ENCODE measurements around the gene BANP. TPM values are rescaled to one million over a fixed set of nuclear protein-coding genes. Genes with fewer than 3 reads are reported as not detected.
"Not testable (repeated sequence)": the region's sequence is repeated elsewhere in the genome, so short reads cannot be mapped to it uniquely, and the experiment has no call there.

The BANP gene
- total and polyA plus RNA-seq, 12 donors = 10.4 to 29.8 (median 21.7) TPM

- no peaks in the 10 kb centered on the region for H3K27me3 ChIP-seq
- TF ChIP-seq POLR2A (IDR thresholded peaks at IDR 0.05) = no peak
- TF ChIP-seq CTCF (IDR thresholded peaks at IDR 0.05) = no peak
- intact Hi-C loops (cut with DNase I) = no loop called here
- H3K27ac ChIP-seq = no peak overlapping the region
- DNase-seq = peak in 2 of 7 donors; percentile 6 to 31
- H3K4me3 ChIP-seq = no peak overlapping the region
- 96 to 98% (median 97%) methylated on average over 16 to 17 of the region's 17 CpGs for WGBS, 4 donors
- H3K36me3 ChIP-seq (replicated peaks in 1 of 2) = no peaks in the 10 kb centered on the region
- no peaks in the 10 kb centered on the region for H3K4me1 ChIP-seq (replicated peaks in 1 of 2)
- H3K9me3 ChIP-seq (replicated peaks in 1 of 3) = no peaks in the 10 kb centered on the region
These were observed 42.7 kb downstream of the BANP start for GRCh38 chr16:87993901-87994300.

GRCh38 chr16:87995644-87996043 is 44.4 kb downstream of the BANP start:
- TF ChIP-seq CTCF (IDR thresholded peaks at IDR 0.05) = no peak
- TF ChIP-seq POLR2A (IDR thresholded peaks at IDR 0.05) = no peak
- H3K27ac ChIP-seq = no peak overlapping the region
- no peaks in the 10 kb centered on the region for H3K4me1 ChIP-seq (replicated peaks in 1 of 2)
- H3K4me3 ChIP-seq = no peak overlapping the region
- 91 to 95% (median 94%) methylated on average over 16 to 17 of the region's 17 CpGs for WGBS, 4 donors
- H3K27me3 ChIP-seq = no peaks in the 10 kb centered on the region
- intact Hi-C loops (cut with DNase I) = no loop called here
- DNase-seq = peak in 2 of 7 donors; percentile 16 to 29
- no peaks in the 10 kb centered on the region for H3K9me3 ChIP-seq (replicated peaks in 1 of 3)
- no peaks in the 10 kb centered on the region for H3K36me3 ChIP-seq (replicated peaks in 1 of 2)

GRCh38 chr16:87996962-87997880 is 46.0 kb downstream of the BANP start:
- peak in 2 of 7 donors; percentile 7 to 18 for DNase-seq
- no peaks in the 10 kb centered on the region for H3K27me3 ChIP-seq
- 90 to 94% (median 94%) methylated on average over 8 of the region's 8 CpGs for WGBS, 4 donors
- TF ChIP-seq CTCF (IDR thresholded peaks at IDR 0.05) = no peak
- no peaks in the 10 kb centered on the region for H3K9me3 ChIP-seq (replicated peaks in 1 of 3)
- H3K4me1 ChIP-seq (replicated peaks in 1 of 2) = no peaks in the 10 kb centered on the region
- intact Hi-C loops (cut with DNase I) = no loop called here
- no peak overlapping the region for H3K4me3 ChIP-seq
- no peak overlapping the region for H3K27ac ChIP-seq
- no peaks in the 10 kb centered on the region for H3K36me3 ChIP-seq (replicated peaks in 1 of 2)

GRCh38 chr16:87998184-87998793 is 47.1 kb downstream of the BANP start:
- H3K27ac ChIP-seq; H3K36me3 ChIP-seq (replicated peaks in 1 of 2); H3K27me3 ChIP-seq; H3K4me3 ChIP-seq; DNase-seq; H3K9me3 ChIP-seq (replicated peaks in 1 of 3); intact Hi-C loops (cut with DNase I); H3K4me1 ChIP-seq (replicated peaks in 1 of 2): not testable (repeated sequence)
- WGBS, 4 donors = 88 to 92% (median 91%) methylated on average over 32 of the region's 32 CpGs

- H3K4me3 ChIP-seq; intact Hi-C loops (cut with DNase I); H3K36me3 ChIP-seq (replicated peaks in 1 of 2); DNase-seq; H3K9me3 ChIP-seq (replicated peaks in 1 of 3); H3K27me3 ChIP-seq; H3K27ac ChIP-seq; H3K4me1 ChIP-seq (replicated peaks in 1 of 2): not testable (repeated sequence)
- 91 to 94% (median 92%) methylated on average over 28 to 29 of the region's 29 CpGs for WGBS, 4 donors
These were observed 47.8 kb downstream of the BANP start for GRCh38 chr16:87998992-87999391.
